DMS153 treated with DMSO at 0.1 percent for 48 hours (cell line): ENCODE results near the gene HORMAD1.
"Not testable (repeated sequence)": the region's sequence is repeated elsewhere in the genome, so short reads cannot be mapped to it uniquely, and the experiment has no call there.

Experiments used
- DNase-seq: peaks from one replicate; lab custom pipeline; 2025; ENCODE audit not compliant: unreplicated experiment; lab: John Stamatoyannopoulos, UW

Gene HORMAD1, protein sequence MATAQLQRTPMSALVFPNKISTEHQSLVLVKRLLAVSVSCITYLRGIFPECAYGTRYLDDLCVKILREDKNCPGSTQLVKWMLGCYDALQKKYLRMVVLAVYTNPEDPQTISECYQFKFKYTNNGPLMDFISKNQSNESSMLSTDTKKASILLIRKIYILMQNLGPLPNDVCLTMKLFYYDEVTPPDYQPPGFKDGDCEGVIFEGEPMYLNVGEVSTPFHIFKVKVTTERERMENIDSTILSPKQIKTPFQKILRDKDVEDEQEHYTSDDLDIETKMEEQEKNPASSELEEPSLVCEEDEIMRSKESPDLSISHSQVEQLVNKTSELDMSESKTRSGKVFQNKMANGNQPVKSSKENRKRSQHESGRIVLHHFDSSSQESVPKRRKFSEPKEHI

DNA sequence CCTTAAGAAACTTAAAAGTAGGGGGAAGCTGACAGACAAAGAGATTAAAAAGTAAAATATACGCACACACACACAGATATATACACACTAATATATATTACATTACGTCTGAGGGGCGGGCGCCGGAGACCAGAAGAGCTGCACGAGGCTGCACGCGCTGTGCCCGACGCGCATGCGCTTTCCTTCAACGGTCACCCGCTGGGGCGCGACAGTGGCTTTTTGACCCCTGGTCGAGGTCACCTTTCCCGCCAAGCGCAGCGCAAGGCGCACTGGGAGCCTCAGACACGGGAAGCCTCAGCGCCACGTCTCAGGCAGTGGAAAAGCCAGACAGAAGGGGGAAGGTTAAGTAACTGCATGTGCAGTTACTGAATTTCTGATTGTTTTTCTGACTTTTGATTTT, at the start of gene HORMAD1:
Gene HORMAD1, minus strand, starts transcription at position 193 of the 400 bp plus-strand sequence. CDS start 1,390 bp downstream, outside the sequence.
- no peak for DNase-seq

DNA sequence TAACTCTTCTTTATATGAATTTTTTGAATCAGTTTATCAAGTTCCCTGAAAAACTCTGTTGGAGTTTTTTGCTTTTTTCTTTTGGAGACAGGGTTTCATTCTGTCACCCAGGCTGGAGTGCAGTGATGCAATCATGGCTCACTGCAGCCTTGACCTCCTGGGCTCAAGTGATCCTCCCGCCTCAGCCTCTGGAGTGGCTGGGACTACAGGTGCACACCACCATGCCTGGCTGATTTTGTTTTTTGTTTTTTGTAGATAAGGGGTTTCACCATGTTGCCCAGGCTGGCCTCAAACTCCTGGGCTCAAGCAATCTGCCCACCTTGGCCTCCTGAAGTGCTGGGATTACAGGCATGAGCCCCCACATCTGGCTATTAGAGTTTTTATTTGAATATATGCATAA, 47.0 kb upstream of the HORMAD1 start:
- not testable (repeated sequence) for DNase-seq

DNA sequence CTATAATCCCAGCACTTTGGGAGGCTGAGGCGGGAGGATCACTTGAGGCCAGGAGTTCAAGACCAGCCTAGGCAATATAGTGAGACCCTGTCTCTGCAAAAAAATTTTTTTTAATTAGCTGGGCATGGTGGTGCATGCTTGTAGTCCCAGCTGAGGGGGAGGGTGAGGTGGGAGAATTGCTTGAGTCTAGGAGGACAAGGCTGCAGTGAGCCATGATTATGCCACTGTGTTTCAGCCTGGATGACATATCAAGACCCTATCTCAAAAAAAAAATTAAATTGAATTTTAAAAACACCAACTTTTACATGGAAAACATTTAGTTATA, 45.2 kb upstream of the HORMAD1 start:
- not testable (repeated sequence) for DNase-seq

DNA sequence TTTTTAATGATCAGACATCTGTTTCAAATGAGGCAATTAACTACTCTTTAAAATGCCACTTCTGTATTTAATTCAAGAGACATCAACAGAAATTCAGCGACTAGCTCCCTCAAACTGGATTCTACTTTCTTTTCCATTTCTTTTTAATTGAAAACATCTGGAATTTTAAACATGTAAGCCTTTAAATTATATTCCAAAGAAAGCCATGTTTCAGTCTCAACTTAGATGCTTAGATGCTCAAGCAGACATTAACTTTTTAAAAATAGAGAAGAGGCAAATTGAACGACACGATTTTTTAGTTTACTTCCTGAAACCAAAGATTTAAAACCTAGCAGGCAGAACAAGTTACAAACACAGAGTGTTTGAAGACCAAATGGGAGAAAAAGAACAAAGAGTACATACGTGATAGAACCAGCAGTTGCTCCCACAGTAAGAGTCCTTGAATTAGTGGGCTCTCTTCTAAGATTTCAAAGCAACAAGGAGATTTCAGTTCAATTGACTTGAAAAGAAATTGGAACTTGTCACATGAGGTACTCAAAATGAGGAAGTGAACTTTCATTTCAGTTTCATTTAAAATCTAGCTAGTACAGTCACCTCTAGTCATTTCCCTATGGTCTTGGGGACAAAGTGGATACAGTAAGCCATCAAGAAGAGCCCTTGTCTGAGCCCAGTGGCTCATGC, 44.7 kb upstream of the HORMAD1 start, which contains the start of gene CTSS:
Gene CTSS, minus strand, starts transcription at position 483 of the 681 bp plus-strand sequence. CDS start 1,015 bp downstream, outside the sequence.
- peak; percentile 39 for DNase-seq

DNA sequence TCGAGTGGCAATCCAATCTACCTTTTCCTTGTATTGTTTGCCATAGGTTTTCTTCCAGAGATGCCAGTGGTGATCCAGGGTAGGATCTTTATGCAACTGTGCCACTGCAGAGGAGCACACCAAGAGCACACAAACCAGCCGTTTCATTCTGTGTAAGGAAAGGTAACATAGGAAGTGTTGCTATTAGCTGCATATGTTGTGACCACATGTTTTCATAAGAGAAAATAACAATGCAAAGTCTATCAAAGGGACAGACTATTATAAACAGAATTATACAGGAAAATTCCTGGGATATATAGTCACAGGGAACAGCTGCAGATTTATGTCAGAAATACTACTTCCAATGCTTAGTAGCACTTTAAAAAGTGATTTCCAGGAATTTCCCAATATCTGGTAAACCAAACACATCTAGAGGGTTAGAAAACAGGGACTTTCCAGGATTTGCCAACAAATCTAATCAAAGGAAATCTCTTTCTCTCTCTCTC, 44.0 kb upstream of the HORMAD1 start:
- no peak for DNase-seq

DNA sequence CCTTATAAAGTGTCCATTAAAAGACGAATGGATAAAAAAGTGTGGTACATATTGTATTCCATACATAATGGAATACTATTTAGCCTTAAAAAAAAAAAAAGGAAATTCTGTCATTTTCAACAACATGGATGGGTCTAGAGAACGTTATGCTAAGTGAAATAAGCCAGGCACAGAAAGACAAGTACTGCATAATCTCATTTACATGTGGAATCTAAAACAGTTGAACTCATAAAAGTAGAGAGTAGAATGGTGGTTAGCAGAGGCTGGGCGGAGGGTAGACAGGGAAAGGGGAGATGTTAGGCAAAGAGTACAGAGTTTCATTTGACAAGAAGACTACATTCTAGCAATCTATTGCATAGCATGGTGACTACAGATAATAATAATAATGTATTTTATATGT, 42.3 kb upstream of the HORMAD1 start:
- no peak for DNase-seq

DNA sequence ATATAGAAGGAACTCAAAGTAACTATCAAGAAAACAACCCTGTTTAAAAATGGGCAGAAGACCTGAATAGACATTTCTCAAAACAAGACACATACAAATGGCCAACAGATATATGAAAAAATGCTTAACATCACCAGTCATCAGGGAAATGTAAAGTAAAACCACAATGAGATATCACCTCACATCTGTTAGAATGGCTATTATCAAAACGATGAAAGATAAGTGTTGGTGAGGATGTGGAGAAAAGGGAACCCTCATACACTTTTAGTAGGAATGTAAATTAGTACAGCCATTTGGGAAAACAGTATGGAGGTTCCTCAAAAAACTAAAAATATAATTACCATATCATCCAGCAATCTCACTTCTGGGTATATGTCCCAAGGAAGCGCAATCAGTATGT, 41.9 kb upstream of the HORMAD1 start:
- DNase-seq: no peak

DNA sequence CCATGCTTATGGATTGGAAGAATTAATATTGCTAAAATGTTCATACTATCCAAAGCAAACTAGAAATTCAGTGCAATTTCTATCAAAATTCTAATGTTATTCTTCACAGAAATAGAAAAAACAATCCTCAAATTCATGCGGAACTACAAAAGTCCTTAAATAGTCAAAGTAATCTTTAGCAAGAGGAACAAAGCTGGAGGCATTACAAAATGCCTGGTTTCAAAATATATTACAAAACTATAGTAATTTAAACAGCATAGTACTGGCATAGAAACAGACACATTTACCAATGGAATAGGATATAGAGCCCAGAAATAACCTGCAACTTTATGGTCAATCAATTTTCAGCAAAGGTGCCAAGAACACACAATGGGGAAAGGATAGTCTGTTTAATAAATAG, 41.1 kb upstream of the HORMAD1 start:
- no peak for DNase-seq

DNA sequence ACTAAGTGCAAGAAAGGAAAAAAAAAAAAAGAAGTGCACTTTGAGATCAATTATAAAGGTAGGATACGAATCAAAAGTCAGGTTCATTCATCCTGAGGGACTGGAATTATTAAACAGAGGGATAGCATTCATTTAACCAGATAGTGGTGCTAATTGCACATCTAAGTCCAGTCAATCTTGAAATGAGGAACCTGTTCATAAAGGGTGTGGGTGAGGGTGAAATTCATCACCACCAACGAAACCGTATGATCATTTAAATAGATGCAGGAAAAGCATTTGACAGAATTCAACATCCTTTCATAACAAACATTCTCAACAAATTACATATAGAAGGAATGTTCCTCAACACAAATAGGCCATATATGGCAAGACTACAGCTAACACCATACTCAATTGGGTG, 39.3 kb upstream of the HORMAD1 start:
- no peak for DNase-seq

DNA sequence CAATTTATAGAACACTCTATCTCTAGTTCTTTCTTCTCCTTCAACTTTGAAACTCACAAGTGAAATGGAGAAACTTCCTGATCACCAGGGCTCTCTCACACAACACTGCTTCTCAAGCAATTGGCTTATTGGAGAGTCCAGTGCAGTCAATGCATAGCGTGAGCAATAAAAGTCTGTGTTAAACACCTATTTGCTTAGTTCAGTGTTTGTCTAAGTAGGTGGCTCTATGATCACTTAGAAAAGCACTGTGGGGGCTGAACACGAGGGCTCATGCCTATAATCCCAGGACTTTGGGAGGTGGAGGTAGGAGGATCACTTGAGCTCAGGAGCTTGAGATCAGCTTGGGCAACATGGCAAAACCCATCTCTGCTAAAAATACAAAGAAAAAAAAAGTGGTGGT, 32.7 kb upstream of the HORMAD1 start:
- no peak for DNase-seq

DNA sequence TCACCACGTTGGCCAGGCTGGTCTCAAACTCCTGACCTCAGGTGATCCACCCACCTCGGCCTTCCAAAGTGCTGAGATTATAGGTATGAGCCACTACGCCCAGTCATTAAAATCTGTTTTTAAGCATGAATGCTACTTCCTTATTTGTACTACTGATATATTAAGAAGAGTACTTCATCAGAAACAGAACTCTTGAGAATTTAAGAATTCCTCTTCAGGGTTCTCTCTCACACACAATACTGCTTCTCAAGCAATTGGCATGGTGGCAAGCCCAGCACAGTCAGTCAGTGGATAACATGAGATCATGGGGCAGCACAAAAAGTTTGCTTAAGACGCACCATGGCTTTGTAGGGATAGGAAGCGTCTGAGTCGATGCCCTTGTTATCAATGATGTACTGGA, 30.7 kb upstream of the HORMAD1 start:
- no peak for DNase-seq

DNA sequence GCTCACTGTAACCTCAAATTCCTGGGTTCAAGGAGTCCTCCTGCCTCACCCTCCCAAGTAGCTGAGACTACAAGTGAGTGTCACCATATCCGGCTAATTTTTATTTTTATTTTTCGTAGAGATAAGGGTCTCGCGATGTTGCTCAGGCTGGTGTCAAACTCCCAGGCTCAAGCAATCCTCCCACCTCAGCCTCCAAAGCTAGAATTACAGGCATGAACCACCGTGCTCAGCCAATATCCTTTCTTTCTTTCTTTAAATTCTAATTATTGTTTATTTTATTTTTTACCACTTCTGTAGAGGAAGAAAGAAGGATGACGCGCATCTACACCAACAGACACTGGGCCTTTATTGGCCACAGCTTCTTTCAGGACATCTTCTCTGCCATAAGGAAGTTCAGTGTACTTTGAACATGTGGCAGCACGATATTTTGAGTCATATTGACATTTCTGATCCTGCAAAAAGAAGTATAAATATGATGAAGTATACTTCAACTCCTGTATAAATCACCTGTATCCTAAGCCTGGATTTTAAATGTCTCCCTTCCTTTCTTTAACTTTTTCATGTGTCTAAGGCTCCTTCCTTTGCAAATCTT, 29.1 kb upstream of the HORMAD1 start:
- no peak for DNase-seq

DNA sequence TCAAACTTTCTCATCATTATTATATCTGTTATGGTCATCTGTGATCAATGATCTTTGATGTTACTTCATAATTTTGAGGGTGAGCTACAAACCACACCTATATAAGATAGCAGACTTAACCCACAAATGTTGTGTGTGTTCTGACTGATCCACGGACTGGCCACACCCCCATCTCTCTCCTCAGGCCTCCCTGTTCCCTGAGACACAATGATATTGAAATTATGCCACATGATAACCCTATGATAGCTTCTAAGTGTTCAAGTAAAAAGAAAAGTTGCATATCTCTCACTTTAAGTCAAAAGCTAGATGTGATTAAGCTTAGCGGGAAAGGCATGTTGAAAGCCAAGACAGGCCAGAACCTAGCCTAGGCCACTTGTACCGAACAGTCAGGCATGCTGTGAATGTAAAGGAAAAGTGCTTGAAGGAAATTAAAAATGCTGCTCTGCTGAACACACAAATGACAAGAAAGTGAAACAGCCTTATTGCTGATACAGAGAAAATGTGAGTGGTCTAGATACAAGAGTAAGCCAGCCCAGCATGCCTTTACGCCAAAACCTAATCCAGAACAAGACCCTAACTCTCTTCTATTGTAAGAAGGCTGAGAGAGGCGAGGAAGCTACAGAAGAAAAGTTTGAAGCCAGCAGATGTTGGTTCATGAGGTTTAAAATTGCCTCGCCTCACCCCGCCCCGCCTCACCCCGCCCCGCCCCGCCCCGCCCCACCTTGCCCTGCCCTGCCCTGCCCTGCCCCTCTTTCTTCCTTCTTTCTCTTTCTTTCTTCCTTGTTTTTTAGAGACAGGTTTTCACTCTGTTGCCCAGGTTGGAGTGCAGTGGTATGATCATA, 28.4 kb upstream of the HORMAD1 start:
- no peak for DNase-seq

DNA sequence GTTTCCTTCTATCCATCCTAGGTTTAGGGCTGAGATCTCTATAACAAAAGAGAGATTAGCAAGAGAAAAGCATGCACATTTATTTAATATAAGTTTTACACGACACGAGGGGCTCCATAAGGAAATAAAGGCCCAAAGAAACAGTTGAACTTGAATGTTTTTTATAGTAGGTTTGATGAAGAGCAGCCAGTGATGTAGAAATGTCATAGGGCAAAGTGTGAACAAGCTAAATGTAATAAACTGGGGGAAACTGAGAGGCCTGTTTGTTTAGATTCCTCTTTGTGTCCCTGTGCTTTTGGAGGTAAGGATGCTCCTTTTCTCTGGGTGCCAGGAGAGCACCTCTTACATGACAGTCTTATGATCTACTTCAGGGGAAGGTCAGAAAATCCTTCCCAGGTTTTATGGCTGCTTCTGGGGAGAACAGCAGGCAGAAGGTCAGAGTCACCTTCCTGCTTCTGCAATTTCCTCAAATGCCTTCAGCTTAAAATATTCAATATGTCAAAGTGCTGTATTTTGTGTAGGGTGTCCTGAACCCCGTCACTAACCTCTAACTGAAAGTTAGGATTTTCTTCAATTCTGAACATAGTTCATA, 9.5 kb upstream of the HORMAD1 start:
- no peak for DNase-seq

DNA sequence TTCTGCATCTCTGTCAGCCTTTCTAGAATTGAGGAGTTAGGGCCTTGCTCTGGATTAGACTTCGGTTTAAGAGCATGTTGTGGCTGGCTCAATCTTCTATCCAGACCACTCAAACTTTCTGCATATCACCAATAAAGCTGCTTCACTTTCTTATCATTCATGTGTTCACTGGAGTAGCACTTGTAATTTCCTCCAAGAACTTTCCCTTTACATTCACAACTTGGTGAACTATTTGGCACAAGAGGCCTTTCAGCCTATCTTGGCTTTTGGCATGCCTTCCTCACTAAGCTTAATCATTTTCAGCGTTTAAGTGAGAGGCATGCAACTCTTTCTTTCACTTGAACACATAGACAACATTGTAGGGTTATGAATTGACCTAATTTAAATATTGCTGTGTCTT, 3.6 kb upstream of the HORMAD1 start:
- DNase-seq: no peak

DNA sequence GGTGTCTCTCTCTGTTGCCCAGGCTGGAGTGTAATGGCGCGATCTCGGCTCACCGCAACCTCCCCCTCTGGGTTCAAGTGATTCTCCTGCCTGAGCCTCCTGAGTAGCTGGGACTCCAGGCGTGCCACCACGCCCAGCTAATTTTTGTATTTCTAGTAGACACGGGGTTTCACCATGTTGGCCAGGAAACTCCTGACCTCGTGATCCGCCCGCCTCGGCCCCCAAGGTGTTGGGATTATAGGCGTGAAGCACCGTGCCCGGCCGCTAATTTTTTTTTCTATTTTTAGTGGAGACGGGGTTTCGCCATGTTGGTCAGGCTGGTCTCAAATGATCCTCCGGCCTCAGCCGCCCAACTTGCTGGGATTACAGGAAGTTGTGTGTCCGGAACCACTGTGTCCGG, 597 bp downstream of the HORMAD1 start:
- no peak for DNase-seq

DNA sequence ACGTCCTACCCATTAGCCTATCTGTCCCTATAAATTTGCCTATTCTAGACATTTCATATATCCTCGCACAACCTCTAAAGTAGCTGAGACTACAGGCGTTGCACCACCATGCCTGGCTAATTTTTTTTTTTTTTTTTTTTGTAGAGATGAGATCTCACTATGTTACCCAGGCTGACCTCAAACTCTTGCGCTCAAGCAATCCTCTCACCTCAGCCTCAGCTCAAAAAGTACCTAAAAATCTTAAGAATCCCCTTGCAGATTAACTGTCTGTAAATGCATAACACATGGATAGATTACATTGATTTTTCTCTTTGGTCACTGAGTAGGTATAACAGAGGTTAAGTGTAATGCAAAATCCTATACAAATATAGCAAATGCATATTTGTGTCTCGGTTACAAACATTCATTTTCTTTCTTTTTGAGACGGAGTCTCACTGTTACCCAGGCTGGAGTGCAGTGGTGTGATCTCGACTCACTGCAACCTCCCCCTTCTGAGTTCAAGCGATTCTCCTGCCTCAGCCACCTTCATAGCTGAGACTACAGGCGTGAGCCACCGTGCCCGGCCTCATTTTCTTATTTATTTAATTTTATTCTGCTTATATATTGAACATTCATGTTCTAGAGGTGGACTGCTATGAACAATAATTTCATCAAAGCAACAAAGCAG, 2.3 kb downstream of the HORMAD1 start:
- no peak for DNase-seq

DNA sequence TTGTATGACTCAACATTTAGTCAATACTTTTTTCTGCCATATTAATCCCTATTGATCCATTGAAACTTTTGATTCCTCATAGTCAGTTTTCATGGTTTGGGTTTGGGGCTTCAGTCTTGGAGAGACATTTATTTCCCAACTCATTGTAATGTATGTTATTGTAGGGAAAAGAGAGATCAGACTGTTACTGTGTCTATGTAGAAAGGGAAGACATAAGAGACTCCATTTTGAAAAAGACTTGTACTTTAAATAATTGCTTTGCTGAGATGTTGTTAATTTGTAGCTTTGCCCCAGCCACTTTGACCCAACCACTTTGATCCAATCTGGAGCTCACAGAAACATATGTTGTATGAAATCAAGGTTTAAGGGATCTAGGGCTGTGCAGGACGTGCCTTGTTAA, 11.7 kb downstream of the HORMAD1 start:
- not testable (repeated sequence) for DNase-seq

DNA sequence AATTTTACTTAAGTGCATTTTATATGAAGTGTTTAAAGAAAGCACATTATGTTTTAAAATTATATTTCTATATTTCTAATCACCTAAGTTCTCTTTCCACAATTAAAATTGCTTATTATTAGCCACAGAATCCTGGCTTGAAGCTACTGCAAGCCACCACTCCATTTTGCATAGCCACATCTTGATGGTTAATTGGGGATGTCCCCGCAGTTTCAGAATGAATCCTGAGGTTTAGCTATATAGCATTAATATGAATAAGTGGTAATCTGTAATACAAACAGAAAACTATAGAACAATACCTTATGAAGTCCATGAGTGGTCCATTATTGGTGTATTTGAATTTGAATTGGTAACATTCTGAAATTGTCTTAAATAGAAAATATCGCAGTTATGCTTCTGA, 12.1 kb downstream of the HORMAD1 start:
- DNase-seq: no peak

DNA sequence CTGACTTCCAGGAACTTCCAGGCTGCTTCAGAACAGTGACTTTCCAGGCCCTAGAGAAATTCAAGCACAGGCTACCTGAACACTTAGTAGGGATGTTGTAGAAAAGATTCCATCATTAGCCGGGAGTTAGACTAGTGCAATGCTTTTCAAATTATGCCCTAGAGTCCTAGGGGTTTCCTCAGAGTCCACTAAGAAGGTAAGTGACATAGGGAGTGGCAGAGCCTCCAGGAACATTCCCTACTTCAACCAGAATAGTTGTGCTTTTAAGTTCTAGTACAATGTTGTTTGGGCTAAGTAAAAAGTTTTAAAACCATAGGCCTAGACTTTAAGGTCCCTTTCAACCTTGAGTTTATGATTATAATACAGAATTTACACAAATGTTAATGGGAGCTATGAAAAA, 14.6 kb downstream of the HORMAD1 start:
- no peak for DNase-seq
